GM19467 (cell line): ENCODE results near the gene PGD.
"Not testable (repeated sequence)": the region's sequence is repeated elsewhere in the genome, so short reads cannot be mapped to it uniquely, and the experiment has no call there.

Source experiments
- ATAC-seq: cut with Tn5 transposase; IDR thresholded peaks from one replicate; pipeline ENCODE4 v1.9.1; 2021; ENCODE audit warnings: mild to moderate bottlenecking, moderate library complexity; ENCODE audit not compliant: unreplicated experiment

The PGD gene

DNA sequence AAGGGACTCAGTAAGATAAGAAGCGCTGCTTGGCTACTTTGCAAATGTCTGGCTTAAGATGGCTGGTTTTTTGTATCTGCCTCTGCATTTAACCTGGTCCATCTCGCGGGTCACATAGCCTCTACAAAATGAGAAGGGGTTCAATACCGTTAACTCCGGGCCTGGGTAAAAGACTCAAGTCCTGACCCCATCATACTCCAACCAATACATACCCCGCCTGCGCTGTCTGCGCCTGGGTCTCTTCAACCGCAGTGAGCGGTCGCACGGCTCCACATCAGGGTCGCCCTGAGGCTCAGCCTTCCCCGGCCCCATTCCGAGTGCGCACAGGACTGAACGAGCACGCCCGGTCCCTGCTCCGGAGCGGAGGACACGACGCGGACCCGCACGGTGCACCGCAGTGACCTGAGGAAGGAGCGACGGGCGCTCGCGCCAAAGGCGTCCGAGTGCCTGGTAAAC is 558 bp upstream of the PGD start:
- ATAC-seq: no peak

DNA sequence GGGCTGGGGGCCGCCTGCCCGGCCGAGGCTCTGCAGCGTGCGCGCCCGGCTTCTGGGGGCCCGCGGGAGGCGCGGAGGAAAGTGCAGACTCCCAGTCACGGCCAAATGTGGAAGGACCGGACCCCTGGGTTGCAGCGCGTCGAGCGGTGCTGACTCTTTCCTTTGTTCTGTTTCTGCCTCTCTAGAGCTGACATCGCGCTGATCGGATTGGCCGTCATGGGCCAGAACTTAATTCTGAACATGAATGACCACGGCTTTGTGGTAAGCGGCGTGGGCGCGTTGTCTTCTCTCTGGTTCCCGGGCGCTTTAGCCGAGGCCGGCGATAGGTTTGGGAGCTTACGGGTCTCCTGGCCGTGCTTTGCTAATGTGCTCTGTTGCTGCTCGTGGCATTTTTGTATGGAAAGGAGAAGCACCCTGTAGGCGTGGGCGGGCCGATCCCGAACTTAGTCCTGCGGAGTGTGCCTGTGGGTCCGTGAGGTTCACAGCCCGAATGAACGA is 629 bp downstream of the PGD start:
- no peak for ATAC-seq

DNA sequence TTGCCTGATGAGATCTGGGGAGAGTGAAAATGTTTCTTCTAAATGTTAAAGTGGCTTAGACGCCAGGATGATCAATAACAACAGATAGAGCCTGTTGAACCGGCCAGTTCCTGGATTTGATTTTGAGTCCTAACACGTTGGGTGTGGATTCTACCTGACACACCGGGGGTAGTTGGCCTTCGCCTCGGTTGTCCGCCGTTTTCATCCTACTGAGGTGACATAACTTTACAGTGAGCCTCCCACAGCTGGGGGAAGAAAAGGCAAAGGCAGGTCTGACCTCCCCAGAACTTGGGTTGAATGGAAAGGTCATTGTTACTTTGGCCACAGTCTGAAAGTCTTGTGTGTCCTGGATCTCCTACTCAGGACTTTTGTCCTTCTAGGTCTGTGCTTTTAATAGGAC is 1.1 kb downstream of the PGD start:
- no peak for ATAC-seq

DNA sequence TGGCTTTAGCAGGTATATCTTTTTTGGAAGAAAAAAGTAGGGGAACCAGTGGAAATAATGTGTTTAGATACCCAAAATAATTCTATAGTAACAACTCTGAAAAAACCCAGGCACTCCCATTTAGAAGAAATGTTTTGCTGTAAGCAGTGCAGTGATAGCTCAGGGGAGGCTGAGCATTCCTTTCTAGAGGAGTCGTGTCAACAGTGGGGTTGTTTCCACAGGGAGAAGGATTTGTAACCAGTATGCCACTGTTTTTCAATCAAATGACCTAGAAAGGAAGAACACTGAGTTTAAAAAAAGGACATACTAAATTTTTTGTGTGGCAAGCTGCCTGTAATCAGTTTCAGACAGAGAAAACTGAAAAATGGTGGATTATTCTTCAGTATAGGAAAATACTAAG is 2.4 kb downstream of the PGD start:
- no peak for ATAC-seq

DNA sequence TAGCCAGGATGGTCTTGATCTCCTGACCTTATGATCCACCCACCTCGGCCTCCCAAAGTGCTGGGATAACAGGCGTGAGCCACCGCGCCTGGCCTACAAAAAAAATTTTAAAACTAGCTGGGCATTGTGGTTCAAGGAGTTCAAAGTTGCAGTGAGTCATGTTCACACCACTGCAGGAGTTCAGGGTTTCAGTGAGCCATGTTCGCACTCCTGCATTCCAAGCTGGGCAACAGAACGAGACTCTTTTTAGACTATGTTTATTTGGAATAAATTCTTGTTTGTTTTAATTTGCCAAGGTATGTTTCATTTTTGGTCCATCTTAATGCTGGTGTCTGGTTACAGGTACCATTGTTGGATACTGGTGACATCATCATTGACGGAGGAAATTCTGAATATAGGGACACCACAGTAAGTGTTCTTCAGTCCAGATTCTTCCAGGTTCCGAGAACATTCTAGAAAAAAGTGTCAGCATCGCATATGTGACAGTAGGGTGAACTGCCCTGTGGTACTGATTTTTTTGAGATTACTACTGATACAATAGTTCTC is 3.9 kb downstream of the PGD start:
- ATAC-seq: no peak

DNA sequence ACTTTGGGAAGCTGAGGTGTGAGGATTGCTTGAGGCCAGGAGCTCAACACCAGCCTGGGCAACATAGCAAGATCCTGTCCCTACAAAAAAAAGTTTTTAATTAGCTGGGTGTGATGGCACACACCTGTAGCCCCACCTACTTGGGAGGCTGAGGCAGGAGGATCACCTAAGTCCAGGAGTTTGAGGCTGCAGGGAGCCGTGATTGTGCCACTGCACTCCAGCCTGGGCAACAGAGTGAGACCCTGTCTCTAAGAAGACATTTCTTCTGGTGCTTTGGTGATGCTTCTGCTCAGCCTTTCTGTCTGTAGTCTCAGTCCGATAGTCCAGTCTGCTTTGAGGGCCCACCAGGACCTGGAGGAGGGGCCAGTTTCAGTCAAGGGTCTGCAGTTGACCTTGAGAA is 8.3 kb downstream of the PGD start:
- ATAC-seq: no peak

DNA sequence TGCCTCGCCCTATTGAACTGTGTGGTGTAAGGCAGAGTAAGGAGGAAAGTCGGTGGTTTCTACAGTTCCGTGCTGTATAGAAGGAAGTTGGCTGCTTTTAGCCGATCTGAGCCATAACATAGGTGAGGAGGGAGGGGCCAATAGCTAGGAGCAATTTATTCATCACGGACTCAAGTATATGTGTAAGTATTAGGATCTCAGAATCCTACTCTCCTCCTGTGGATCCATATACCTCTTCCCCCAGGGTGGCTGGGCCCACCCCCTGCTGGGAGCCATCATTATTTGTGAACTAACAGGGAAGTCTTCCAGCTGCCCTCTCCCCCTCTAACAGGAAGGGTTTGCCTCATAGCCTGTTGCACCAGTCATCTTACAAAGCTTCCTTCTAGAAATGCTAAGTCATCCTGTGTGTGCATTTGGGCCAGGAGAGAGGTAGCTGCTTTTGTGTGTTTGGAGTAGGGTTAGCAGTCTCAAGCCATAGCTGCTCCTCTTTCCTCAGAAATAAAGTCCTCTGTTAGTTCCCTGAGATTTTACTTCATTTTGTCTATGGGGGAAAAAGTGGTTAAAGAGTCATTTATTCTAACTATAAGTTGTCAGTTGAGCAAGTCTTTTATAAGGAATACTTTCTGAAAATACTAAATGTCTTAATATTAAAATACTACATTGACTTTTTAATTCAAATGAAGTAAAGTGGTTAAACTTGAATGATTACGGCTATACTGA is 16.5 kb downstream of the PGD start:
- ATAC-seq: no peak

DNA sequence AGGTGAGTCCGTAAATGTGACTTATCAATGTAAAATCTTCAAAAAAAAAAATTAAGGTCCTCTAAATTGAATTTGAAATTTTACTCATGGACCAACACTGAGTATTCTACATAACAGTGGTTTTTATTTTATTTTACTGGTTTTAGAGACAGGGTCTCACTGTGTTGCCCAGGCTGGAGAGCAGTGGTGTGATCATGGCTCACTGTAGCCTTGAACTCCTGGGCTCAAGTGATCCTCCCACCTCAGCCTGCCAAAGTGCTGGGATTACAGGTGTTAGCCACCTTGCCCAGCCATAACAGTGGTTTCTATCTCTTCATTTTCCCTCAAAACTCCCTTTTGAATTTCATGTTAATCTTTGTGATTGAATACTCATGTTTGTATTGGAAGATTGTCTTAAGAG is 17.1 kb downstream of the PGD start:
- not testable (repeated sequence) for ATAC-seq

DNA sequence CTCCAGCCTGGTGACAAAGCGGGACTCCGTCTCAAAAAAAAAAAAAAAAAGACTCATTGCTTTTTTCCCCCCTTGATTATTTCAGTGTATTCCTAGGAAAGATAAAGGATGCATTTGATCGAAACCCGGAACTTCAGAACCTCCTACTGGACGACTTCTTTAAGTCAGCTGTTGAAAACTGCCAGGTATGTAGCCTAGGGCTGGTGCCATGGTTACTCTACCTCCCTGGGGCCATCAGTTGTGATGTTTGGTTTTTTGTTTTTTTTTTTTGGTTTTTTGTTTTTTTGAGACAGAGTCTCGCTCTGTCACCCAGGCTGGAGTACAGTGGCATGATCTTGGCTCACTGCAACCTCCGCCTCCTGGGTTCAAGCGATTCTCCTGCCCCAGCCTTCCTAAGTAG is 19.9 kb downstream of the PGD start:
- not testable (repeated sequence) for ATAC-seq

DNA sequence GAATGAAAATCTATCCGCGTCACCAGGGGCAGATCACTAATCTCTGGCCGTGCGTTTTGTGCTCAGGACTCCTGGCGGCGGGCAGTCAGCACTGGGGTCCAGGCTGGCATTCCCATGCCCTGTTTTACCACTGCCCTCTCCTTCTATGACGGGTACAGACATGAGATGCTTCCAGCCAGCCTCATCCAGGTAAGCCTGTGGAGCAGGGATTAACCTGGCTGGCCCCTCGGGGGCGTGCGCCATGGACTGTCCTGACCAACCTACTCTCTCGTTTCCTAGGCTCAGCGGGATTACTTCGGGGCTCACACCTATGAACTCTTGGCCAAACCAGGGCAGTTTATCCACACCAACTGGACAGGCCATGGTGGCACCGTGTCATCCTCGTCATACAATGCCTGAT is 20.5 kb downstream of the PGD start:
- no peak for ATAC-seq

DNA sequence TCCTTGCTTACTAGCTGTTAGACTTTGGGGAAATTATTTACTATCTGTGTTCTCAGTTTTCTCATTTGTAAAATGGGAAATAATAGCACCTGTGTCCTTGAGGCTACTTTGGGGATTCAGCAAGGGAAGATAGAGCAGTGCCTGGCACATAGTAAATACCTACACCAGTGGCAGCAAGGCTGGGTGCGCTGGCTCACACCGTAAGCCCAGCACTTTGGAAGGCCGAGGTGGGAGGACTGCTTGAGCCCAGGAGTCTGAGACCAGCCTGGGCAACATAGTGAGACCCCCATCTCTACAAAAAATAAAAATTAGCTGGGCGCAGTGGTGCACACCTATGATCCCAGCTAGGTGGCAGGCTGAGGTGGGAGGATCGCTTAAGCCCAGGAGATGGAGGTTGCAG is 22.8 kb downstream of the PGD start:
- no peak for ATAC-seq

DNA sequence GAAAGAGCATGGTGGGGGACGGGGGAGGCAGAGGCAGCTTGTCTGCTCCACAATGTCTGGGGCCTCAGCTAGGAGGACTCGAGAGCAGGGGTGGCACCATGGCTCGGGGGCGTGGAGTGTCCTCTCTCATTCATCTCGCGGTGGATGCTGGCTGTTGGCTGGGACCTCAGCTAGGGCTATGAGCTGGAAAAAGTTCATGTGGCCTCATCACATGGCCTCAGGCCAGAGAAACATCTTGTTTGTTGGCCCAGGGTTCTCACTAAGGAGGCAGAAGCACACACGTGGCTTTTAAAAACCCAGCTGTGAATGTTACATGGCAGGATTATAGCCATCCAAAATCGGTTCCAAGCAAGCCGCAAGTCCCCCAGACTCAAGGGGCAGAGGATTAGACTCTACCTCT is 25.2 kb downstream of the PGD start:
- ATAC-seq: no peak

DNA sequence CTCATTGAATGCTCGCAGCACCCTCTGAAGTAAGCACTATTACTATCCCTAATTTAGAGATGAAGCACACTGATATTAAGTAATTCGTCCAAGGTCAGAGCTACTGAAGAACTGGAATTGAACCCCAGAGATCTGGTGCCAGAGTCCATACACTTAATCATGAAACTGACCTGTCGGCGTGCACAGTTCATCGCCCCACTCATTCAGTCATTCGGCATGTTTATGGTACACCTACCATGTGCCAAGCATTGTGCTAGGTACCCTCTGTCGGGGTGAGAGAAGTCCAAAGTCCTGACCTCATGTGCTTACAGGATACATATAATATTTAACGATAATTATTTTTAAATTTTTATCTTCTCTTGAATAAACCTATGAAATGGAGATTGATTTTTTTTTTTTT is 25.8 kb downstream of the PGD start:
- no peak for ATAC-seq

DNA sequence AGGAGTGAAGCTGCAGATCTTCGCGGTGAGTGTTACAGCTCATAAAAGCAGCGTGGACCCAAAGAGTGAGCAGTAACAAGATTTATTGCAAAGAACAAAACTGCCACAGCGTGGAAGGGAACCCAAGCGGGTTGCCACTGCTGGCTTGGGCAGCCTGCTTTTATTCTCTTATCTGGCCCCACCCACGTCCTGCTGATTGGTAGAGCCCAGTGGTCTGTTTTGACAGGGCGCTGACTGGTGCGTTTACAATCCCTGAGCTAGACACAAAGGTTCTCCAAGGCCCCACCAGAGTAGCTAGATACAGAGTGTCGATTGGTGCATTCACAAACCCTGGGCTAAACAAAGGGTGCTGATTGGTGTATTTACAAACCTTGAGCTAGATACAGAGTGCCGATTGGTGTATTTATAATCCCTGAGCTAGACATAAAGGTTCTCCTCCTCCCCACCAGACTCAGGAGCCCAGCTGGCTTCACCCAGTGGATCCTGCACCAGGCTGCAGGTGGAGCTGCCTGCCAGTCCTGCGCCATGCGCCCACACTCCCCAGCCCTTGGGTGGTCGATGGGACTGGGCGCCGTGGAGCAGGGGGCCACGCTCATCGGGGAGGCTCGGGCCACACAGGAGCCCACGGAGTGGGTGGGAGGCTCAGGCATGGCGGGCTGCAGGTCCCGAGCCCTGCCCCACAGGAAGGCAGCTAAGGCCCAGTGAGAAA is 27.1 kb downstream of the PGD start:
- ATAC-seq: not testable (repeated sequence)

DNA sequence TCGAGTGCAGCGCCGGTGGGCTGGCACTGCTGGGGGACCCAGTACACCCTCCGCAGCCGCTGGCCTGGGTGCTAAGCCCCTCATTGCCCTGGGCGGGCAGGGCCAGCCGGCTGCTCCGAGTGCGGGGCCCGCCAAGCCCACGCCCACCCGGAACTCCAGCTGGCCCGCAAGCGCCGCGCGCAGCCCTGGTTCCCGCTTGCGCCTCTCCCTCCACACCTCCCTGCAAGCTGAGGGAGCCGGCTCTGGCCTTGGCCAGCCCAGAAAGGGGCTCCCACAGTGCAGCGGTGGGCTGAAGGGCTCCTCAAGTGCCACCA is 27.6 kb downstream of the PGD start:
- ATAC-seq: not testable (repeated sequence)

DNA sequence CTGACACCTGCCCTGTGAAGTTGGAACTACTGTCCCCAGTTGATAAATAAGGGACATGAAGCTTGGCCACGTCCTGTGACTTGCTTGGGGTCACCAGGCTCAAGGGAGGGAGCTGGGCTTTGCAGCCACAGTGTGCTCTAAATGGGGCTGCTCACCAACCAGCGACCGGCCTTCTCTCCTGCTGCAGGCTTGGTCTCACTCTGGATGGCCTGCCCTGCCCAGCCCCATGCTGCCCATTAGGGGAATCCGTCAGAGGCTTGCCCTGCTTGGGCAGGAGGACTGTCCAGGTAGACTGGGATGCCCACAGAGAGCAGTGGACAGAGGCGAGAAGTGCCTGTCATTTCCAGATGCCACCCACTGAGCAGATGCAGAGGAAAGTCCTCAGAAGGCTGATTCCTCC is 30.1 kb downstream of the PGD start:
- no peak for ATAC-seq

DNA sequence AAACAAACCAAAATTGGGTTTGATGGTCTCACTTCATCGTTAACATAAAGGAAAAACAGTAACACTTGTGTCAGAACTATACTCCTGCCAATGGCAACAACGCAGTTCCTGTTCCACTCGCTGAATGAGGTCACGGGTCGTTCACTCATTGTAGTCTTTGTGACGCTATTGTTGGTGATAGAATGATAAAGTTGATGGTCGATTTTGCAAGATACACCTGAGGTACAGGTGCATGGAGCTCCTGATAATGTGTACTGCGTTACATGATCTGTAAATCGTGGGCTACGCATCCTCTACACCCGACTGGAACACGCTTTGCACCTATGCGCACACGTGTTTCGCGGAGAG is 31.0 kb downstream of the PGD start:
- peak; percentile 4 for ATAC-seq

DNA sequence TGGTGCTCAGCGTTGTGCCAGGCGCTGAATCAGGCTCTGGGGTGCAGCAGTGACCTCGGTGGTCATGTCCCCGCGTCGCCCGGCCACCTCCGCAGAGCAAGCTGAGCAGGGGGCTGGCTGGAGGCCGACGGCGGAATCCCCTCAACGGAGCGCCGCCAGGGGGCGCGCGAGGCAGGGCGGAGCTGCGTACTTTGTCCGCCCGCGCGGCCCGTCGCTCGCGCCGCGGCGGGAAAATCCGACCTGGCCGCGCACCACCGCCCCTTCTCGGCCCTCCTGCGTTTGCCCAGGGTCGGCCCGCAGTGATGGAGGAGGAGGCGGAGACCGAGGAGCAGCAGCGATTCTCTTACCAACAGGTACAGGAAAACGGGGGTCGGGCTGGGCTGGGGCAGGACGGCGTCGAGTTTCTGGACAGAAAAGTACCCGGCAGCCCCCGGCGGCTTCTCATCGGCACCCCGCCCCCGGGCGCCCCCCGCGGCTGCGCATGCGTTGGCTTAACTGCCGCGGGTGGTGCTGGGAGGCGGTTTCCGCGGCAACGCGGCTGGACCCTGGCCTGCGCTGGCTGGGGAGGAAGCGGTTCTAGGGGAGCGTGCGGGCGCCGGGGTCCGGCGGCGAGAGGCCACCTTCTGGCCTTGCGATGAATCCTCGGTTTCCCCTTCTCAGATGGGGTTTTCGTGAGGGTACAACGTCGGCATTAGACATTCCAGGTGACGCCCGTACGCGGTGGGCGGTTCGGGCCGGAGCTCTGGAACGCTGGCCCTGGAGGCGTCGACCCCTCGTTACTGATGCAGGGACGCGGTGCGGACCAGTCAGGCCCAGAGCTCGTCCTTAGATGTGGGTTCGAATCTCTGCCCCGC is 31.6 kb downstream of the PGD start, which contains the start of gene CENPS:
TSS of gene CENPS (plus strand) at position 218 of the 854 bp plus-strand sequence. CDS start at position 303, 85 bp downstream.
- peak; percentile 68 for ATAC-seq

DNA sequence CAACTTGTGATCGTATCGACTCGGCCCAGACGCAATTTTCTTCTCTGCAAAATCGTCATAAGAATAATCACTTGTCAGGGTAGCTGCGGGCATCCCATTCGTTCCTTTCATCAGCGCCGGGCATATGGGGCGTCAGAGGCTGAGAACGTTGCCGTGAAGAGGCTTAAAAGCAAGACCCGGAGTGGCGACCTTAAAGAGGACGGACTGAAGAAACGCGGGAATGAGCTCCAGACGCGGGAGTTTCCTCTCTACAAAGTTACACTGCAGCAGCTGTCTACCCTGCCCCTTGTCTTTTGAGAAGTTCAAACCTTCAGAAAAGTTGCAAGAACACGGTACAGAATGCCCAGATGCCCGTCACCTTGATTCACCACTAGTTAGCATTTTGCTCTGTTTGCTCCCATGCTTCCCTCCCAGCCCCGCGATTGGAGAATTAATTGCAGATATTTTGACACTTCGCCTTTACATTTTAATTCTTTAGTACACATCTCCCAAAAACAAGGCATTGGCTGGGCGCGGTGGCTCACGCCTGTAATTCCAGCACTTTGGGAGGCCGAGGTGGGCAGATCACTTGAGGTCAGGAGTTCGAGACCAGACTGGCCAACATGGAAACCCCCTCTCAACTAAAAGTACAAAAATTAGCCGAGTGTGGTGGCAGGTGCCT is 32.3 kb downstream of the PGD start:
- no peak for ATAC-seq

DNA sequence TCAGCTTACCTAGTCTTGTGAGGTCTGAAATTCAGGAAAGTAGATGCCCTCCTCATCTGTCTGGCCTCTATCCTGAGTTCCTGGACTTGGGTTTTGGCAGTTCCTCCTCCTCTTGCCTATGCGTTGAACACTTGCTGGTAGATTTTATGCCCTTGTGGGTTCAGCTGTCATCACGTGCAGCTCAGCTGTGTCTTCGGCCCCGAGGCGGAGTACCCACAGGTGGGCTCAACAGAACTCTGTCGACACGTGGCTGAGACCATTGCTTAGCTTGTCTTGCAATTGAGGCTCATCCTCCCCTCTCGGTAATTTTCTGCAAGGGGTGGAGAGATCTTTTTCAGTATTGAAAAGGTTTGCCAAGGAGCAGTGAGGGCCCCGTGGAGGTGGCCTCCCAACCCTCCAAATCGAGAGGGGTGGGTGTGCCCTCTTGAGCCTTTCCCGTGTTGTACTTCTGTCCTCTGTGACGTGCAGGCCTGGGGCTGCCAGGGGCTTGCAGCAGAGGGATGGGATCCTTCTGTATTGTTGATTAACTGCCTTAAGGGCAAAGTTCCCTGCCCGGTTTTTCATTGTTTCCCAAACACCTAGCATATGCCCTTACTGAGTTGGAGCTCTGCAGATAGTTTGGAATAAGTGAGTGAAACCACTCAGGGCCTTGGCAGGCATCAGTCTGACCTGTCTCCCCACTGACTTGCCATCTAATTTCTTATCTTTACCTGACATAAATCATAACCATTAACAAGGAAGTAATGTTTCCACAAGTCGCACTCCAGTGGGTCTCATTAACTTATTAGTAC is 34.2 kb downstream of the PGD start:
- no peak for ATAC-seq
